ENCODE results near the gene IL20.

GRCh38 chr1:206890125-206891060 lies 25.0 kb downstream of the IL20 start:
- TF ChIP-seq REST (IDR thresholded peaks at IDR 0.05; ENCODE audit: low read depth) = no peak
- no peak for TF ChIP-seq MAX (IDR thresholded peaks at IDR 0.05)
- TF ChIP-seq TAF1 (IDR thresholded peaks at IDR 0.05; ENCODE audit: low read depth) = no peak
- TF ChIP-seq CEBPB (IDR thresholded peaks at IDR 0.05) = no peak
- no peak for TF ChIP-seq CREB1 (IDR thresholded peaks at IDR 0.05; ENCODE audit: low read depth)
- TF ChIP-seq YY1 (IDR thresholded peaks at IDR 0.05; ENCODE audit: low read depth) = no peak
- TF ChIP-seq TCF12 (IDR thresholded peaks at IDR 0.05; ENCODE audit: low read depth) = no peak
- no peak for TF ChIP-seq ZBTB7A (IDR thresholded peaks at IDR 0.05; ENCODE audit: low read depth)
- no peak for TF ChIP-seq EP300 (IDR thresholded peaks at IDR 0.05; ENCODE audit: borderline replicate concordance)
- no peak for TF ChIP-seq EGR1 (IDR thresholded peaks at IDR 0.05)
